Retina (tissue), 1 donor: ENCODE results near the gene SMARCA4.
"Not testable (repeated sequence)": the region's sequence is repeated elsewhere in the genome, so short reads cannot be mapped to it uniquely, and the experiment has no call there.

Source experiments
- DNase-seq: peaks from one replicate; pipeline ENCODE4 v3.0.0-alpha.2; 2016

Gene SMARCA4

DNA sequence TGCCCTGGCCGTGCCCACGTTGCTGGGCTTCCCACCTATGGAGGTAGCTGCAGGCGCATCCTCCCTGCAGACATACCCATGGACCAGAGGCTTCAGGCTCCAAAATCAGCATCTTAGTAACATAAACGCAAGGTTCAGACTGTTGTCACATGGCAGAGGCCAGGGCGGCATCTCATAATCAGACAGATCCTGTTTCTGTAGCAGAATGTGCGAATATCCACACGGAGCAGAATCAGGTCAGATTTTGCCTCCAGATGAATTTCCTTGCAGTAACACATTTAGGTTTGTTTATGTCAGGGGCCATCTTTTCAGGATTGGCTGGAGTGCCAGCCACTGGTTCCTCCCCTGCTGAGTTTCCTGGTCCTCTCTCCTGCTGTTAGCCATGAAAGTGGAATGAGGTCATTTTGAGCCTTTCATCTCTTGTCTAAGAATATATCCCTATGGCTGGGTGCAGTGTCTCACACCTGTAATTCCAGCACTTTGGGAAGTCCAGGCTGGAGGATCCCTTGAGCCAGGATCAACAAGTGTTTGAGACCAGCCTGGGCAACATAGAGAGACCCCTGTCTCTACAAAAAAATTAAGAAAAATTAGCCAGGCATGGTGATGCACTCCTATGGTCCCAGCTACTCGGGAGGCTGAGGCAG lies 20.5 kb downstream of the SMARCA4 start:
- DNase-seq = no peak

DNA sequence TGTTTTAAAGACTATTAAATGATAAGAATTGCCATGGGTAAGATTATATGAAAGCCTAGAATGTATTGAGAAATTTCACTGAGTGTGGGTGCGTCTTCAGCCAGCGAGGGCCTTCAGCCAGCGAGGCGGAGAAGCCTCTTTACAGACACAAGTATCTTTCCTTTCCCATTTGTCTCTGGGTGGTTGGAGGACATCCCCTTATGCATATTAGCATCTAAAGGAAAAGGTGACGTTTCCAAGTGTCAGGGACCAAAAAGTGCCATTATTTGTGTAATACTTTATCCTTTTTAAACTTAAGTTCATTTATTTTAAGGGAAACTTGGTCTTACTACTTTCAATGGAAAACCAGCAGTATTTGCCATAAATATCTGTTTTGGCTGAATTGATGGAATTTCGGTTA lies 22.2 kb downstream of the SMARCA4 start:
- no peak for DNase-seq

DNA sequence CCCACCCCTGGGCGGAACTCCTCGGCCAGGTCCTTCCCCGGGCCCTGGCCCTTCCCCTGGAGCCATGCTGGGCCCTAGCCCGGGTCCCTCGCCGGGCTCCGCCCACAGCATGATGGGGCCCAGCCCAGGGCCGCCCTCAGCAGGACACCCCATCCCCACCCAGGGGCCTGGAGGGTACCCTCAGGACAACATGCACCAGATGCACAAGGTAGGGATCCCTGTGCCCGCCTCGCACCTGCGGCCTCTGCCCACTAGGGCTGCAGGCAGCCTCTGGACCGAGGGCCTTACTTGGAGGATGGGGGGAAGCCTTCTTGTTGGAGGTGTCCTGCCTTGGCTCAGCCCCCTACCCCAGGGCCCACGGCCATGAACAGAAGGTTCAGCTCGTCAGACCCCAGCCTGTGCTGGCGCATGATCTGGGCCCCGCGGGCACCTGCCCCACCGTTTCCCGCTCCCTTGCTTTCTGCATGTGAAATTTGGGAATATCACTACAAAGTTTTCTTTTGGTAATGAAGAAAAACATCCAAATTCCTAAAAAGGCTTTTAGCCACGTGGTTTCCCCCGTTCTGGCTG lies 23.4 kb downstream of the SMARCA4 start:
- no peak for DNase-seq

- DNase-seq = no peak
Observed at GRCh38 chr19:10985502-10985901, 24.7 kb downstream of the SMARCA4 start.

DNA sequence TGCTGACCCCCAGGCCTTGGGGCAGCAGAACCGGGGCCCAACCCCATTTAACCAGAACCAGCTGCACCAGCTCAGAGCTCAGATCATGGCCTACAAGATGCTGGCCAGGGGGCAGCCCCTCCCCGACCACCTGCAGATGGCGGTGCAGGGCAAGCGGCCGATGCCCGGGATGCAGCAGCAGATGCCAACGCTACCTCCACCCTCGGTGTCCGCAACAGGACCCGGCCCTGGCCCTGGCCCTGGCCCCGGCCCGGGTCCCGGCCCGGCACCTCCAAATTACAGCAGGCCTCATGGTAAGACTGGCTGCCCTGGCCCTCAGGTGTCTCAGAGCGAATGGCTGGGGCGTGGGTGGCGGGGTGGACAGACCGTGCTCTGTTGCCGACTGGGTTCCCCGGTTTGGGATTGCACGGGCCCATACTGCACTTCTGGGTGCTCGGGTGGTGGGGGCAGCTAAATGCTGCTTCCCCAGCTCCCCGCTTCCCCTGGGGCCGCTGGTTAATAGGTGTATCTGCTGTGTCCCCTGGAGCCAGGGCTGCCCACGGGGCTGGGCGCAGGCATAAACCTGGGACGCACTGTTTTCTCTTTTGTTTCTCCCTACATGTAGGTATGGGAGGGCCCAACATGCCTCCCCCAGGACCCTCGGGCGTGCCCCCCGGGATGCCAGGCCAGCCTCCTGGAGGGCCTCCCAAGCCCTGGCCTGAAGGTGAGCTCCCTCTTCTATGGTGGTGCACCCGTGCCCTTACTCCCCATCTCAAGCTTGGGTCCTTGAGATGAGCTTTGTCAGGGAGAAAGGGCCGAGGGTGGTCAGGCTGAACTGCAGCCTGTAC lies 25.7 kb downstream of the SMARCA4 start:
- no peak for DNase-seq

GRCh38 chr19:10987571-10988297 lies 26.9 kb downstream of the SMARCA4 start:
- no peak for DNase-seq

DNA sequence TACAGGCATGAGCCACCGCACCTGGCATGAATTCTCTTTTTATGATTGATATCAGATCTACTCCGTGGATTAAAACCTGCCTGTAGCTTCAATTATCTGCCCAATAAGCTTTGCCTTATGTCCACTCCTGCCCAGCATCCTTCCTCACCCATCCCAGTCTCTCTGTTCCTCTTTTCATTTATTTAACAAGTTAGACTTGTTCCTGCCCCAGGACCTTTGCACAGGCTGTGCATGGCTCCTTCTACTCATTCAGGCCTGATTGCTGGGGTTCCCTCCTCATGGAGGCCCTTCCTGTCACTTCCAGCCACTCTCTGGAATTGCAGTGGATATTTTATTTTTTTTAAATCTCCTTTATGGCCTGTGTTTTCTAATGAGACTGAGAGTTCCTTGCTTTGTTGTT lies 27.6 kb downstream of the SMARCA4 start:
- DNase-seq = no peak

GRCh38 chr19:10988921-10989320 lies 28.1 kb downstream of the SMARCA4 start:
- no peak for DNase-seq

GRCh38 chr19:10991076-10991475 lies 30.2 kb downstream of the SMARCA4 start:
- no peak for DNase-seq

DNA sequence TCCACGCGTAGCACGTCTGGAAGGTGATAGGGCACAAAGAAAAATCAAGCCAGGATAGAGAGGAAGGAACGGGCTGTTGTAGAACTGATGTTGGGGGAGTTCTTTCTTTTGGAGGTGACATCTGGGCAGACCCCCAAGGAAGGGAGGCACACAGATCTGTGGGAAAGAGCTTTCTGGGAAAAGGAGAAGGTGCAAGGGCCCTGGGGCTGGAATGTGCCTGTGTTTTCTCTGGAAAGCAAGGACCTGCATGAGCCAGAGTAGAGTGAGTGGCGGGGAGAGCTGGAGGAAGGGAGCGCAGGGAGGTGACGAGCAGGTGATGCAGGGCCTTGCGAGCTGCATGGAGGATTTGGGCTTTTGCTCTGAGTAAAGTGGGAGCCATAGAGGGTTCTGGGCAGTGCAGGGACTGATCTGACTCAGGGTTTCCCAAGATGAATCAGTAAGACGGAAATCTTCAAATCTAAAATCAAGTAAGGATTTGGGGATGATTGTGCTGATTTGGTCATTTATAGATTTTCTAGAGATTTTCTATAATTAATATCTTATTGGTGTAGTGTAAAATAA lies 30.8 kb downstream of the SMARCA4 start:
- DNase-seq = no peak

- not testable (repeated sequence) for DNase-seq
Observed at GRCh38 chr19:10992174-10992573, 31.3 kb downstream of the SMARCA4 start.

- DNase-seq = no peak
Observed at GRCh38 chr19:10995926-10996600, 35.2 kb downstream of the SMARCA4 start.

DNA sequence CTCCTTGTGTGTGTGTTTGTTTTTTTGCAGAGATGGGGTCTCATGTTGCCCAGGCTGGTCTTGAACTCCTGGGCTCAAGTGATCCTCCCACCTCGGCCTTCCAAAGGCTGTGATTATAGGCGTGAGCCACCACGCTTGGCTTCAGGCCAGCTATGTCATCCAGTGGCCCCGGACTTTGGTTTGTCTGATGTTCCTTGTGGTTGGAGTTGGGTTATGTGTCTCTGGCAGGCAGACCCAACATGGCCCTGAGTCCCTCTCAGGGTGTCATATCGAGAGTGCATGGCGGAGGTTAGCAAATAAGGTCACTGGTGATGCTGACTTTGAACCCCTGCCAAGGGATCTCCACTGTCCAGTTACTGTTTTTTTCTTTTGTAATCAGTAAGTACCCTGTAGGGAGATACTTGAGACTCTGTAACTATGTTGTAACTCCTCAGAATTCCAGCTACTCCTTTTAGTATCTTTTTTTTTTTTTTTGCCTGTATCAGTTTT lies 37.3 kb downstream of the SMARCA4 start:
- no peak for DNase-seq

DNA sequence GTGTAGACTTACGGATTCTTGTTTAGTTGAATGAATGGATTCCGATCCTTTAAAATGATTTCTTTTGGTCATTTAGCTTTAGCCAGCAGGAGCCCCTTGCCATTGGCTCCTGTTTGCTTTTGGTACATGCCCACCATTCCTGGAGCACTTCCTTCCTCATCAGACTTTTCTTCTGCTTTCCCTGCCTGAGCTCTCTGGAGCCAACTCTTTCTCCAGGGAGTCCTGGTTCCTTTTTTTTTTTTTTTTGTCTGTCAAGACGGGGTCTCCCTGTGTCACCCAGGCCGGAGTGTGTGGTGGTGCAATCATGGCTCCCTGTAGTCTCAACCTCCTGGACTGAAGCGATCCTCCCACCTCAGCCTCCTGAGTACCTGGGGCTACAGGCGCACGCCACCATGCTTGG lies 37.8 kb downstream of the SMARCA4 start:
- no peak for DNase-seq

GRCh38 chr19:11005521-11005920 lies 44.7 kb downstream of the SMARCA4 start:
- no peak for DNase-seq

GRCh38 chr19:11007385-11007784 lies 46.6 kb downstream of the SMARCA4 start:
- no peak for DNase-seq

- no peak for DNase-seq
Observed at GRCh38 chr19:11007962-11008532, 47.2 kb downstream of the SMARCA4 start.

DNA sequence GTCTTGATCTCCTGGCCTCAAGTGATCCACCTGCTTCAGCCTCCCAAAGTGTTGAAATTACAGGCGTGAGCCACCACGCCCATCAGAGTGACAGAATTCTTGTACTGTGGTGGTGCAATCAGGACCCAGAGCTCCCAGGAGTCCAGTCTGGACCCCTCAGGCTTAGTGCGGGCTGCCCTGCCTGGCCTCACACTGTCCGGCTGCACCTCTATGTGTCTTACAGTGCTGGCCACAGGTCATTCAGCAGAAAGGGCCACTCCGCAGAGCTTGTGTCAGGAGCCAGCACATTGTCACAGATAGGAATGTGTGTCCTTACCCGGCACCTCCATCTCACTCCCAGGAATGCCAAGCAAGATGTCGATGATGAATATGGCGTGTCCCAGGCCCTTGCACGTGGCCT lies 49.2 kb downstream of the SMARCA4 start:
- no peak for DNase-seq

DNA sequence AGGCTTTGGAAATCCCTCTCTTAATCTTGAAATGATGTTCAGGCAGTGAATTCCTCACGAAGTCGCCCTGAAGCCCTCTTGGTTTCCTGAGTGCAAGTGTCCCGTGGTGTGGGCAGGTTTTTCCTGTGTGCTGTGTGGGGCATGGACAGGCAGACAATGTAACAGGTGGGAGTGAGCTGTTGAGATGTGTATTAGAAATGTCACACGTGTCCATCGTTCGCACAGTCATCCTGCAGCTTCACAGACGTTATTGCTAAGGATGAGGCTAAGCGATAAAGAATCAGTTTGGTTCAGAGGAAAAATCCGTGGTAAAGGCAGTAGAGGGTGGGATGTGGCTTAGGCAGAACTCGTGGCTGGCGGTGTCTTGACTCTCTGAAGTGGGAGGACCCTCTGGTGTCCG lies 51.7 kb downstream of the SMARCA4 start:
- DNase-seq = no peak

- no peak for DNase-seq
Observed at GRCh38 chr19:11013771-11014170, 52.9 kb downstream of the SMARCA4 start.

- DNase-seq = no peak
Observed at GRCh38 chr19:11014403-11014911, 53.6 kb downstream of the SMARCA4 start.

GRCh38 chr19:11016631-11017030 lies 55.8 kb downstream of the SMARCA4 start:
- no peak for DNase-seq
